Measurements from ENCODE around the gene PAX7. TPM values are rescaled to one million over a fixed set of nuclear protein-coding genes. Genes with fewer than 3 reads are reported as not detected.

Gene PAX7
- polyA plus RNA-seq, 1 of the 3 experiments (the other 2 are of a cell fraction) = not detected

GRCh38 chr1:18714404-18715175, 83.9 kb downstream of the PAX7 start:
- CTCF ChIA-PET = interaction anchor here (0.7 to 1.9 kb wide), 7 partner anchors 9 to 843 kb away, joined by 3 to 6 read pairs (median 3); no protein-coding TSS in a partner anchor
- 46% methylated on average over 11 of the region's 12 CpGs for WGBS (ENCODE audit: low lambda C conversion rate)
- H3K27ac ChIP-seq (ENCODE audit: low read depth in 2 of 2, low read length in 1 of 2) = no peak overlapping the region

GRCh38 chr1:18716112-18716784, 85.6 kb downstream of the PAX7 start:
- CTCF ChIA-PET = interaction anchor here (1.9 kb wide), 1 partner anchor 119 kb away, joined by 6 read pairs; no protein-coding TSS in a partner anchor
- Histone ChIP-seq H3K4me3 (ENCODE audit: low read depth in 2 of 2, low read length in 1 of 2) (no peak overlapping the region; a peak in 1 of 4 replicates), H3K9me2 (no peaks in the 10 kb centered on the region), H3K79me2 (ENCODE audit: insufficient read depth) (no peaks in the 10 kb centered on the region), H3K4me1 (ENCODE audit: control insufficient read depth in 1 of 2, insufficient read depth in 2 of 2, low read depth in 1 of 2, low read length in 1 of 2) (peaks cover 0 to 8% of the 10 kb centered on the region in 2 experiments; a peak in 1 of 4 replicates), H2AFZ (ENCODE audit: low read depth) (no peak overlapping the region), H4K20me1 (ENCODE audit: insufficient read depth) (no peaks in the 10 kb centered on the region), H3K27me3 (ENCODE audit: insufficient read depth) (peaks cover 28% of the 10 kb centered on the region), H3K36me3 (replicated peaks in 1 of 2; ENCODE audit: control insufficient read depth in 1 of 2, insufficient read depth in 2 of 2, low read length in 1 of 2) (no peaks in the 10 kb centered on the region), H3K27ac (ENCODE audit: low read depth in 2 of 2, low read length in 1 of 2) (no peak overlapping the region), H3K9ac (no peak overlapping the region), H3K4me2 (no peak overlapping the region), H3F3A (replicated peaks; ENCODE audit: insufficient read depth) (no peaks in the 10 kb centered on the region), H3K9me3 (no peaks in the 10 kb centered on the region)
- 63% methylated on average over 15 of the region's 15 CpGs for WGBS (ENCODE audit: low lambda C conversion rate)
- POLR2A ChIA-PET = no interaction called here
- no peak for DNase-seq
- TF ChIP-seq TEAD4 (IDR thresholded peaks at IDR 0.05; ENCODE audit: borderline replicate concordance, insufficient read depth) (no peak), PBX3 (IDR thresholded peaks at IDR 0.05) (no peak), USF2 (IDR thresholded peaks at IDR 0.05; ENCODE audit: borderline replicate concordance, low read depth, low read length) (no peak), FOXJ3 (CRISPR knock-in tag; IDR thresholded peaks at IDR 0.05) (no peak), NRF1 (IDR thresholded peaks at IDR 0.05; ENCODE audit: low read depth, low read length) (no peak), TCF12 (IDR thresholded peaks at IDR 0.05) (no peak), RFX5 (IDR thresholded peaks at IDR 0.05; ENCODE audit: low read length) (no peak), YY1 (IDR thresholded peaks at IDR 0.05; ENCODE audit: low read depth) (no peak), FOSL2 (IDR thresholded peaks at IDR 0.05; ENCODE audit: borderline replicate concordance, low read depth) (no peak), EP300 (IDR thresholded peaks at IDR 0.05; ENCODE audit: borderline replicate concordance in 1 of 2, low read depth in 1 of 2, low read length in 1 of 2) (no peak), RXRA (IDR thresholded peaks at IDR 0.05; ENCODE audit: borderline replicate concordance, low read depth) (no peak), EZH2phosphoT487 (IDR thresholded peaks at IDR 0.05; ENCODE audit: borderline replicate concordance, low read depth) (no peak), MXI1 (IDR thresholded peaks at IDR 0.05; ENCODE audit: low read depth, low read length) (no peak), USF1 (IDR thresholded peaks at IDR 0.05; ENCODE audit: borderline replicate concordance, low read depth) (no peak), CTCF (IDR thresholded peaks at IDR 0.05) (no peak), ELF1 (IDR thresholded peaks at IDR 0.05) (no peak), JUND (IDR thresholded peaks at IDR 0.05) (no peak)

More at GRCh38 chr1:18714404-18715175, 83.9 kb downstream of the PAX7 start:
- Histone ChIP-seq H3K4me3 (ENCODE audit: low read depth in 2 of 2, low read length in 1 of 2) (no peak overlapping the region), H3K4me2 (no peak overlapping the region), H3F3A (replicated peaks; ENCODE audit: insufficient read depth) (no peaks in the 10 kb centered on the region), H3K9me2 (no peaks in the 10 kb centered on the region), H3K79me2 (ENCODE audit: insufficient read depth) (no peaks in the 10 kb centered on the region), H3K9me3 (no peaks in the 10 kb centered on the region), H3K9ac (no peak overlapping the region), H3K4me1 (ENCODE audit: control insufficient read depth in 1 of 2, insufficient read depth in 2 of 2, low read depth in 1 of 2, low read length in 1 of 2) (peaks cover 0 to 8% of the 10 kb centered on the region in 2 experiments; a peak in 1 of 4 replicates), H3K36me3 (replicated peaks in 1 of 2; ENCODE audit: control insufficient read depth in 1 of 2, insufficient read depth in 2 of 2, low read length in 1 of 2) (no peaks in the 10 kb centered on the region), H3K27me3 (ENCODE audit: insufficient read depth) (peaks cover 28% of the 10 kb centered on the region), H2AFZ (ENCODE audit: low read depth) (no peak overlapping the region), H4K20me1 (ENCODE audit: insufficient read depth) (no peaks in the 10 kb centered on the region)
- POLR2A ChIA-PET = no interaction called here
- TF ChIP-seq TEAD4 (IDR thresholded peaks at IDR 0.05; ENCODE audit: borderline replicate concordance, insufficient read depth) (no peak), CHD2 (IDR thresholded peaks at IDR 0.05; ENCODE audit: low read length, partially characterized antibody) (no peak), GABPA (IDR thresholded peaks at IDR 0.05; ENCODE audit: low read depth) (no peak), FOXM1 (IDR thresholded peaks at IDR 0.05; ENCODE audit: low read depth) (no peak)
- no peak for DNase-seq

Measured in SK-N-SH (cell line).